ENCODE results near the gene KIF13A.
"Not testable (repeated sequence)": the region's sequence is repeated elsewhere in the genome, so short reads cannot be mapped to it uniquely, and the experiment has no call there.

KIF13A gene

GRCh38 chr6:17754254-17754653 lies 233.2 kb downstream of the KIF13A start:
- Histone ChIP-seq H3K27ac (replicated peaks) (no peak overlapping the region), H3K27me3 (ENCODE audit: insufficient read depth, poor library complexity, severe bottlenecking) (no peaks in the 10 kb centered on the region), H3K4me3 (replicated peaks; ENCODE audit: insufficient read depth, low read length) (no peak overlapping the region)
- DNase-seq (ENCODE audit: low read depth in 1 of 2, low spot score in 1 of 2): no peak
- TF ChIP-seq SPI1 (IDR thresholded peaks at IDR 0.05; ENCODE audit: borderline replicate concordance, low read depth) (no peak), GABPA (IDR thresholded peaks at IDR 0.05; ENCODE audit: low read depth) (no peak), POLR2AphosphoS5 (IDR thresholded peaks at IDR 0.05; ENCODE audit: low read depth) (no peak), REST (IDR thresholded peaks at IDR 0.05; ENCODE audit: insufficient replicate concordance, low read depth) (no peak)
- TF ChIP-seq, protein P1, sequence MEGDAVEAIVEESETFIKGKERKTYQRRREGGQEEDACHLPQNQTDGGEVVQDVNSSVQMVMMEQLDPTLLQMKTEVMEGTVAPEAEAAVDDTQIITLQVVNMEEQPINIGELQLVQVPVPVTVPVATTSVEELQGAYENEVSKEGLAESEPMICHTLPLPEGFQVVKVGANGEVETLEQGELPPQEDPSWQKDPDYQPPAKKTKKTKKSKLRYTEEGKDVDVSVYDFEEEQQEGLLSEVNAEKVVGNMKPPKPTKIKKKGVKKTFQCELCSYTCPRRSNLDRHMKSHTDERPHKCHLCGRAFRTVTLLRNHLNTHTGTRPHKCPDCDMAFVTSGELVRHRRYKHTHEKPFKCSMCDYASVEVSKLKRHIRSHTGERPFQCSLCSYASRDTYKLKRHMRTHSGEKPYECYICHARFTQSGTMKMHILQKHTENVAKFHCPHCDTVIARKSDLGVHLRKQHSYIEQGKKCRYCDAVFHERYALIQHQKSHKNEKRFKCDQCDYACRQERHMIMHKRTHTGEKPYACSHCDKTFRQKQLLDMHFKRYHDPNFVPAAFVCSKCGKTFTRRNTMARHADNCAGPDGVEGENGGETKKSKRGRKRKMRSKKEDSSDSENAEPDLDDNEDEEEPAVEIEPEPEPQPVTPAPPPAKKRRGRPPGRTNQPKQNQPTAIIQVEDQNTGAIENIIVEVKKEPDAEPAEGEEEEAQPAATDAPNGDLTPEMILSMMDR (IDR thresholded peaks at IDR 0.05; ENCODE audit: insufficient read depth, low read length): no peak

DNA sequence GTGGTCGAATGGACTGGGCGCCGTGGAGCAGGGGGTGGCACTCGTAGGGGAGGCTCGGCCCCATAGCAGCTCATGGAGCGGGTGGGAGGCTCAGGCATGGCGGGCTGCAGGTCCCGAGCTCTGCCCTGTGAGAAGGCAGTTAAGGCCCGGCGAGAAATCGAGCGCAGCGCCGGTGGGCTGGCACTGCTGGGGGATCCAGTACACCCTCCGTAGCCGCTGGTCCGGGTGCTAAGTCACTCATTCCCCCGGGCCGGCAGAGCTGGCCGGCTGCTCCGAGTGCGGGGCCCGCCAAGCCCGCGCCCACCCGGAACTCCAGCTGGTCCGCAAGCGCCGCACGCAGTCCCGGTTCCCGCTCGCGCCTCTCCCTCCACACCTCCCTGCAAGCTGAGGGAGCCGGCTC lies 242.1 kb downstream of the KIF13A start:
- not testable (repeated sequence) for H3K27ac ChIP-seq (replicated peaks); DNase-seq (ENCODE audit: low read depth in 1 of 2, low spot score in 1 of 2); H3K4me3 ChIP-seq (replicated peaks; ENCODE audit: insufficient read depth, low read length); H3K27me3 ChIP-seq (ENCODE audit: insufficient read depth, poor library complexity, severe bottlenecking)

- not testable (repeated sequence) for H3K27me3 ChIP-seq (ENCODE audit: insufficient read depth, poor library complexity, severe bottlenecking); H3K4me3 ChIP-seq (replicated peaks; ENCODE audit: insufficient read depth, low read length); DNase-seq (ENCODE audit: low read depth in 1 of 2, low spot score in 1 of 2); H3K27ac ChIP-seq (replicated peaks)
Observed at GRCh38 chr6:17744757-17745308, 242.6 kb downstream of the KIF13A start.

- H3K27me3 ChIP-seq (ENCODE audit: insufficient read depth, poor library complexity, severe bottlenecking): no peaks in the 10 kb centered on the region
- no peak for DNase-seq (ENCODE audit: low read depth in 1 of 2, low spot score in 1 of 2)
- no peak overlapping the region for H3K4me3 ChIP-seq (replicated peaks; ENCODE audit: insufficient read depth, low read length)
- H3K27ac ChIP-seq (replicated peaks): no peak overlapping the region
- no peak for TF ChIP-seq SPI1 (IDR thresholded peaks at IDR 0.05; ENCODE audit: borderline replicate concordance, low read depth)
- TF ChIP-seq GABPA (IDR thresholded peaks at IDR 0.05; ENCODE audit: low read depth): no peak
- TF ChIP-seq, protein P1 (IDR thresholded peaks at IDR 0.05; ENCODE audit: insufficient read depth, low read length): no peak
- TF ChIP-seq REST (IDR thresholded peaks at IDR 0.05; ENCODE audit: insufficient replicate concordance, low read depth): no peak
- TF ChIP-seq POLR2AphosphoS5 (IDR thresholded peaks at IDR 0.05; ENCODE audit: low read depth): no peak
Observed at GRCh38 chr6:17744019-17744756, 243.2 kb downstream of the KIF13A start.

DNA sequence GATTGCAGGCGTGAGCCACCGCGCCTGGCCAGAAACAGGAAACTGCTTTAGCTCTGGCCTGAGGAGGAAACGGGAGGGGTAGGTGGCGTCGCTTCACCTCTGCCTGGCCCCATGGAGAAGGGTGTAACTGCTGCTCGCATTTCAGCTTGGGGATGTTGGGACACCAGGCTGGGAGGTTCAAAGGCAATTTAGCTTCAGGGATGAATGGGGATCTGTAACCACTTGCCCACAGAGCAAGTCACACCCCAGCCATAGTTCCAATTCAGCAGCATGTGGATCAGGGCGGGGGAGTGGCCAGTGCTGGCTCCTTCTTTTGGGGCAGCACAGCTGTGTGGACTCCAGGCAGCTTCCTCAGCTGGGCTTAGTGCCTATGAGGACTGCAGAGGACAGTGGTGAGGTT lies 245.9 kb downstream of the KIF13A start:
- TF ChIP-seq SPI1 (IDR thresholded peaks at IDR 0.05; ENCODE audit: borderline replicate concordance, low read depth): no peak
- no peak for TF ChIP-seq POLR2AphosphoS5 (IDR thresholded peaks at IDR 0.05; ENCODE audit: low read depth)
- TF ChIP-seq, protein P1 (IDR thresholded peaks at IDR 0.05; ENCODE audit: insufficient read depth, low read length): no peak
- no peak for TF ChIP-seq REST (IDR thresholded peaks at IDR 0.05; ENCODE audit: insufficient replicate concordance, low read depth)
- no peak for TF ChIP-seq GABPA (IDR thresholded peaks at IDR 0.05; ENCODE audit: low read depth)
- no peak overlapping the region for H3K4me3 ChIP-seq (replicated peaks; ENCODE audit: insufficient read depth, low read length)
- H3K27me3 ChIP-seq (ENCODE audit: insufficient read depth, poor library complexity, severe bottlenecking): no peaks in the 10 kb centered on the region
- DNase-seq (ENCODE audit: low read depth in 1 of 2, low spot score in 1 of 2): peak in 1 of 2 experiments; percentile 34
- H3K27ac ChIP-seq (replicated peaks): no peak overlapping the region

Measured in HL-60 (cell line).